Activated naive CD8-positive, alpha-beta T cell treated with anti-CD3 and anti-CD28 coated beads, Interleukin-2, amount 50 U/mL, for 16 hours (primary cell): Measurements from ENCODE around the gene THPO.

Experiments
- DNase-seq: peaks from one replicate; pipeline ENCODE4 v3.0.0-alpha.2; 2020; ENCODE audit warnings: low read depth, low spot score

Gene THPO

DNA sequence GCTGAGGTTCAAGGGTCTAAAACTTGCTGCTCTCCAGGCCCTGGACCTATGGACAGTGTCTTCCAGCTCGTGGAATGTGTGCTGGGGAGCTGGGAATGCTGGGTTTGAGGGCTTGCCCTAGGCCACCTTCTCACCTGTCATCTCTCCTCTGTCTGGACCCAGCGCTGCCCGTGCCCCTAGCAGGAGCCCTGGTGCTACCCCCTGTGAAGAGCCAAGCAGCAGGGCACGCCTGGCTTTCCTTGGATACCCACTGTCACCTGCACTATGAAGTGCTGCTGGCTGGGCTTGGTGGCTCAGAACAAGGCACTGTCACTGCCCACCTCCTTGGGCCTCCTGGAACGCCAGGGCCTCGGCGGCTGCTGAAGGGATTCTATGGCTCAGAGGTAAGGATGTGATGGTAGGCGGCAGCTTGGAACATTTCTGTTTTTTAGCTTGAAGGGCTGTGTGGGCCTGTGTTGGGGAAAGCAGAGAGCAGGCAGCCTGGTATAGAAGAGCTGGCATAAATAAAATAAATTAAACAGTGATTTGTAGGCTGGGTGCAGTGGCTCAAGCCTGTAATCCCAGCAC is 6.9 kb upstream of the THPO start:
- no peak for DNase-seq

DNA sequence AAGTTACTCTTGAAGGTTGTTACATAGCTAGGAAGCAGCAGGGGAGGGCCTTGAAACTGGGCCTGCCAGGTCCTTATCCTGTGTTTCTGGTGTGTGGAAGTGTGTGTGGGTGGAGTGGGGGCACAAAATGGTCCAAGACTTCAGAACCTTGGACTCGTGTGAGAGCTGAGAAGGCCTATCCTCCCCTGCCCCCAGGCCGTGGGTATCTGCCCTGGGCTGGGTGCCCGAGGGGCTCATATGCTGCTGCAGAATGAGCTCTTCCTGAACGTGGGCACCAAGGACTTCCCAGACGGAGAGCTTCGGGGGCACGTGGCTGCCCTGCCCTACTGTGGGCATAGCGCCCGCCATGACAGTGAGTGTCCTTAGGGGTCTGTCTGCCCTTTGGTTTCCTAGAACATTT is 6.3 kb upstream of the THPO start:
- no peak for DNase-seq

DNA sequence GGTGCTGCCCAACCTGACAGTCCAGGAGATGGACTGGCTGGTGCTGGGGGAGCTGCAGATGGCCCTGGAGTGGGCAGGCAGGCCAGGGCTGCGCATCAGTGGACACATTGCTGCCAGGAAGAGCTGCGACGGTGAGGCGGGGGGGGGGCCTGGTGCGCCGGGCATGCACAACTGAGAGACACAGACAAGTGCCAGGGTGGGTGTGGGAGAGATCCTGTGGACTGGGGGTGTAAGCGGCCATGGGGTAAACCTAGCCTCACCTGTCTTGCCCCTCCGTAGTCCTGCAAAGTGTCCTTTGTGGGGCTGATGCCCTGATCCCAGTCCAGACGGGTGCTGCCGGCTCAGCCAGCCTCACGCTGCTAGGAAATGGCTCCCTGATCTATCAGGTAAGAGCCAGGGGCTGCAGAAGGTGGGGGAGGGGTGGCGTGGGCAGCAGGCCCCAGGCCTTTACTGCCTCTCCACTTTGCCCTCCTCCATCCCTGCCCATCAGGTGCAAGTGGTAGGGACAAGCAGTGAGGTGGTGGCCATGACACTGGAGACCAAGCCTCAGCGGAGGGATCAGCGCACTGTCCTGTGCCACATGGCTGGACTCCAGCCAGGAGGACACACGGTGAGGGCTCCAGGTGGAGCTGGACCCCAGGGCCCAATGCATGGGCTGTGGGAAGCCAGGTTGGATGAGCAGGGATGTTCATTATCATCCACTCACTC is 5.2 kb upstream of the THPO start:
- DNase-seq, result no peak

DNA sequence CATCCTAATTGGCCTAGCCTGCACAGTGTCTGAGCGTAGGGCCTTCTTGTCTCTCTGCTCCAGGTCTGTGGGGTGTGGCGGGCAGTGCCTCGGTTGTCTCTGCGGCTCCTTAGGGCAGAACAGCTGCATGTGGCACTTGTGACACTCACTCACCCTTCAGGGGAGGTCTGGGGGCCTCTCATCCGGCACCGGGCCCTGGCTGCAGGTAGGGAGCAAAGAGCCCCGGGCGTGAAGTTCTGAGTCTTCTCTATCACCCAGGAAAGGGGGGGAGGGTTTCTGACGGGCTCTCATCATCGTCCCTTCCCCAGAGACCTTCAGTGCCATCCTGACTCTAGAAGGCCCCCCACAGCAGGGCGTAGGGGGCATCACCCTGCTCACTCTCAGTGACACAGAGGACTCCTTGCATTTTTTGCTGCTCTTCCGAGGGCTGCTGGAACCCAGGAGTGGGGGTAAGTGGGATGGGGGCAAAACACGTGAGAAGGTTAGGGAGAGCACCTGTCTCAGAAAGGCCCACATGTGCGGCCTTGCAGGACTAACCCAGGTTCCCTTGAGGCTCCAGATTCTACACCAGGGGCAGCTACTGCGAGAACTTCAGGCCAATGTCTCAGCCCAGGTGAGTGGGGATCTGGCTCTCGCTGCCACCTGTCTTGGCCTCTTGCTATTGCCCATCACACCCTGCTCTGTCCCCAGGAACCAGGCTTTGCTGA is 4.5 kb upstream of the THPO start:
- no peak for DNase-seq

DNA sequence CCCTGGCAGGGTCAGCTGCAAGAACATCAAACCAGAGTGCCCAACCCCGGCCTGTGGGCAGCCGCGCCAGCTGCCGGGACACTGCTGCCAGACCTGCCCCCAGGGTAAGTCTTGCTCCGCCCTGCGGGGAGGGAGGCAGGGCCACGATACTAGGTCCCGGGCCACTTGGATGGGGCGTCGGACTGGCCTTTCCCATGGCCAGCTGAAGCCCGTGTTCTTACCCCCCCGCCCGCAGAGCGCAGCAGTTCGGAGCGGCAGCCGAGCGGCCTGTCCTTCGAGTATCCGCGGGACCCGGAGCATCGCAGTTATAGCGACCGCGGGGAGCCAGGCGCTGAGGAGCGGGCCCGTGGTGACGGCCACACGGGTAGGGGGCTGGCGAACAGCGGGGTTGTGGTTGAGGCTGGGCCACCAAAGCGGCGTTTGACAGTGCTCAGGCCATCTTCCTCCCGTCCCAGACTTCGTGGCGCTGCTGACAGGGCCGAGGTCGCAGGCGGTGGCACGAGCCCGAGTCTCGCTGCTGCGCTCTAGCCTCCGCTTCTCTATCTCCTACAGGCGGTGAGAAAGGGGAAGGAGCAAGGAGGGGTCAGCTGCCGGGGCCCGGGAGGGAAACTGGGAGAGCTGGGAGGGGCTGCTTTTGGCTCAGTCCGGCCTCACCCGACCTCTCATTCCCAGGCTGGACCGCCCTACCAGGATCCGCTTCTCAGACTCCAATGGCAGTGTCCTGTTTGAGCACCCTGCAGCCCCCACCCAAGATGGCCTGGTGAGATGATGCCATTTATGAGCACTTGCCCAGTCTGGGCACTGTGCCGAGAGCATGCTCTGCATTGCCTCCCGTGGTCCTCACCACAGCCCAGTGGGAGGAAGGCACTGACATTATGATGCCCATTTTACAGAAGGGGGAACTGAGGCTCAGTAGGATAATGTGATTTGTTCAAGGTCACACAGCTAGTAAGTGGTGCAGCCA is 3.5 kb upstream of the THPO start:
- no peak for DNase-seq

DNA sequence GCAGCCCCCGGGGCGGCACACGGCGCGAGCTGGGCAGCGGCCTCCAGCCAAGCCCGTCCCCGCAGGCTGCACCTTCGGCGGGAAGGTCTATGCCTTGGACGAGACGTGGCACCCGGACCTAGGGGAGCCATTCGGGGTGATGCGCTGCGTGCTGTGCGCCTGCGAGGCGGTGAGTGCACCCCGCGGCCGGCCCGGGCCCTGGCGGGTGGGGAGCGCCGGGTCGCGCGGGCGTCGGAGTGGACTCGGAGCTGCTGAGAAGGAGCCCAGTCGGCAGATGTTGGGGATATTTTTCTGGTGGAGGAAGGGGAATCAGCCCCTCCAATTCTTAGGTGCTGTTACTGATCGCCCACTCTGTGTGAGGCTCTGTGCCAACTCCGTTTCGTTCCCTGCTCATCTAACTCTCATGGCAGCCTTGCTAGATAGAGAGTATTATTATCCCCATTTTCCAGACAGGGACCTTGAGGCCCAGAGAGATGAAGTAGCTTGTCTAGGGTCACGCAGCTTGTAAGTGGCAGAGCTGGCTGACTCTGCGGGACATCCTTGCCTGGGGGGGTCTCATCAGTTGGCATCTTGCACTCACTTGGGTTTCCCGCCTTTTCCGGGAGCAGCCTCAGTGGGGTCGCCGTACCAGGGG is 2.7 kb upstream of the THPO start:
- DNase-seq, result no peak

DNA sequence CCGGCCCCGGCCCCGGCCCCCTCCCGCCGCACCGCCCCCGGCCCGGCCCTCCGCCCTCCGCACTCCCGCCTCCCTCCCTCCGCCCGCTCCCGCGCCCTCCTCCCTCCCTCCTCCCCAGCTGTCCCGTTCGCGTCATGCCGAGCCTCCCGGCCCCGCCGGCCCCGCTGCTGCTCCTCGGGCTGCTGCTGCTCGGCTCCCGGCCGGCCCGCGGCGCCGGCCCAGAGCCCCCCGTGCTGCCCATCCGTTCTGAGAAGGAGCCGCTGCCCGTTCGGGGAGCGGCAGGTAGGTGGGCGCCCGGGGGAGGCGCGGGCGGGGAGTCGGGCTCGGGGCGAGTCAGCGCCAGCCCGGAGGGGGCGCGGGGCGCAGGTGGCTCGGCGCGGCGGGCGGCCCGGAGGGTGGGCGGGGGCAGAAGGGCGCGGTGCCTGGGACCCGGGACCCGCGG is 2.2 kb upstream of the THPO start:
- no peak for DNase-seq

DNA sequence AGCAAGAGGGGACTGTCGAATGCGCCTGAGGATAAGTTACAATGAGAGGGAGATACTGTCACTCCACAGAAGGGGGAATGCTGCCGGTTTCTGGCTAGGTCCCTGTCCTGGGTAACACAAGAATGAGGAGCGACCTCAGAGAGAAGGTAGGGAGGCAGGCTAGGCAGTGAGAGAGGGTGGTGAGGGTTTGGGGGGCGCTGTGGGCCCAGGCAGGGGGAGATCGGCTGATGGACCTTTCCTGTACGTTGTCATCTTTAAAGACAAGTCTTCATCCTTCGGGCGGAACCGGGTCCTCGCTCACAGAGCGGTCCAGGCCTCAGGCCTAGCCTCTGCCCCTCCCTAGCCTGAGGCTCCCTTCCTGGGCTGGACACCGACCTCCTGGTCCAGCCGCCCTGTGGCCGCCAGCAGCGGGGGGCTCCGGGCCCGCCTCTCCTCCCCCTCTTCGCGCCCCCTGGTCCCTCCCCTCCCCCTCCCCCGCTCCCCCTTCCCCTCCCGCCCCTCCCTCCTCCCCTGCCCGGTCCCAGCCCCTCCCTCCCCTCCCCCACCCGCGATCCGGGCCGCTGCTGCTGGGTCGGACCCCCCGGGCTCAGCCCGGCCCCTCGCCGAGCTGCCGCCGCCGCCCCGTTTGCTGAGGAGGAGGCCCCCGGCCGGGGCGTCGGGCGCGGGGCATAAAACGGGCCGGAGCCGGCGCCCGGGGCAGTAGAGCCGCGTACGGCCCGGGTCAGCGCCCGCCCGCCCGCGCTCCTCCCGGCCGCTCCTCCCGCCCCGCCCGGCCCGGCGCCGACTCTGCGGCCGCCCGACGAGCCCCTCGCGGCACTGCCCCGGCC is 1.6 kb upstream of the THPO start, which contains the start of gene CHRD:
TSS of gene CHRD (plus strand) at position 697 of the 827 bp plus-strand sequence. CDS start 265 bp downstream, outside the sequence.
- no peak for DNase-seq

DNA sequence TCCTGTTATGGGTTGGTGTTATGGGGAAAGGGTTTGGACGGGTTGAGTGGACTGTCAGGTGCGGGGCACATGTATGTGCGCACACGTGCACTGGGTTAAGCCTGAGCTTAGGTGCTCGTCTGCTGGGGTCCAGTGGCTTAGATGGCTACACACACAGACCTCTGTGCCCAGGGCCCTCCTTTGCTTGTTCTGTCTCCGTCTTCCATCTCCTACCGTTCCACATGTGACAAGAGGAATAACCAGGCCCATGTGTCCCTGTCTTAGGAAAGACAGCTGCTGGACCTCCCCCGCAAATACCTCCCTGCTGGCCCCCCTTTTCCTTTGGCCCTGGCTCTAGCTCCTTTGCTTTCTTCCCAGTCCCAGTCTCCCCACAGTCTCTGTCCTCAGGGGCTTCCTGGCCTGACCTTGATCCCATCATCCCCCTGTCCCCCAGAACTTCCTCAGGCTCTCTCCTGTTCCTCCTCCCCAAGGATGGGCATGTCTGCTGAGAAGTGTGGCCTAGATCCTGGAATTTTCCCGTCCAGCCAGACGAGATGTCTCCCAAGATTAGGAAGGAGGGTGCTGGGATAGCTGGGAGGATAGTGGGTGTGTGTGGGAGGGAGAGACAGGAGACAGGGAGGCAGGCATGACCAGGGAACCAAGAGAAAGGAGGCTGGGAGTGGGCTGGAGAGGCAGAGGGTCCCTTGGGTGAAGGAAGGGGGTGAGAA is 797 bp upstream of the THPO start:
- DNase-seq, result no peak

DNA sequence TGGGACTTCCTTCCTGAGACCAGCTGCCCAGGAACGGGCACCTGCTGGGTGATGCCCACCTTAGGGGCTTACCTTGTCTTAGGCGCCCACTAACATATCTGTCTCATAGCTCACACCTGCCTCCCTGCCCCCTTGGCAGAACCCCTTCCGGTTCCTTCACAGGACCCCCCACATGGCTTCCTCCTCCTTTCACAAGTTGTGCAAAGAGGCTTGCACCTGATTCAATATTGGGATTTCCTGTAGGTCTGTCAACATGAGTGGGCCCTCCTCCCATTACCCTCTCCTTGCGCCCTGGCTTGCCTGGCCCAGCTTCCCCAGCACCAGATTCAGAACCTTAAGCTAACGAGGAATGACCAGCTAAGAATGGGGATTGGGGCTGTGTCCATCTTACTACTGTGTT is 633 bp downstream of the THPO start:
- no peak for DNase-seq

DNA sequence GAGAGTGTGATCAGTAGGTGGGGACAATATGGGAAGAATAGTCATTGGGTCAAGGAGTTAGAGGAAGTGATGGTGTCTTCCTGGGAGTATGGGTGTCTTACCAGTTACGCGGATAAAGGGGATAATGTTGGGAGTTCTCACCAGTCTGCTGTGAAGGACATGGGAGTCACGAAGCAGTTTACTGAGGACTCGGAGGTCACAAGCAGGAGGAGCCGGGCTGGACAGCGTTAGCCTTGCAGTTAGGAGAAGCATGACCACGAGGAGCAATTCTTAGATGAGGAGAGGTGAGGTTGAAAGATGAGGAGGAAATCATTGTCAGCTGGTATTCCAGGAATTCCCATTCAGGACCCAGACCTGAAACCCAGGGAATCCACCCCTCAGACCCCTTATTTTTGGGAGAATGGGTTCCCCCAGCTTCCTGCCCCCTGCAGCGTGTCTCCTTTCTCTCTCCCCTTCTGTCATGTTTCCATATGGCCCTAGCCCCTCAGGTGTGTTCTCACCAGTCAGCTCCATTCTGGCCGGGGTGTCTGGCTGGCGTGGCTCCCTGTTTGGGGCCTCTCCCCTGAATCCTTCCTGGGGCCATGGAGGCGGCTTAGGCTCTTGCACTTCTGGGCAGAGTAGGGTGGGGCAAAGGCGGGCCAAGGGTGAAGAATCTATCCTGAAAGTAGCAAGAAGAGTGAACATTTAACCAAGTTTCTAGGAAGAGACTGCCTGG is 2.1 kb downstream of the THPO start:
- DNase-seq, result no peak

DNA sequence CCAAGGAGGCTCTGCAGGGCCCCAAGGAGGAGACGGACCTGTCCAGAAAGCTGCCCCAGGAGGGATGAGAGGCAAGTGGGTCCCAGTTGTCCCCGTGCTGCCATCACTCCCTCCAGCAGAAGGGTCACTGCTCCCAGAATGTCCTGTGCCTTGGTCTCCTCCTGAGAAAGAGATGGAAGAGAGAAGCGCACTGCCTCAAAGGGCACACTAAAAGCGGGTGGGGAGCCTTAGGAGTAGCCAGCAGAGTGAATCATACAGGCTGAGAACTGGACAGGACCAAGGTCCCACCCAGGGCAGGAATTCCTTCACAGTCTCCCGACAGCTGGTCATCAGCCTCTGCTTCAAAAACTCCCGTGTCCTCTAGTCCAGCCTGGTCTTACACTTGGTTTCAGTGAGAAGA is 4.6 kb downstream of the THPO start:
- DNase-seq, result no peak

DNA sequence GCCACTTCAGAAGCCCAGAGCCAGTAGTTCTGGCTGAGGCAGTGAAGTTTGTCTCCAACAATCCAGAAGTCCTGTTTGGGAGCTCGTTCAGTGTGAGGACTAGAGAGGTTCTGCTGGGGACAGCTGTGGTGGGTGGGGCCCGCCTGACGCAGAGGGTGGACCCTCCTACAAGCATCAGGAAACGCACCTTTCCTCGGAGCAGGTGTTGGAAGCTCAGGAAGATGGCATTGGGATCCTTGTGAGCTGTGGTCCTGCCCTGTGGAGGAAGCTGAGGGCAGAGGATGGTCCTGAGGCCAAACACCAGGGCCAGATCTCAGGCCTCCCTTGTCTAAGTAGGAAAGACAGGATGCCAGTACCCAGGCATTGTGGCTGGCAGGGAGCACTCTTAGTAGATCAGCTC is 5.1 kb downstream of the THPO start:
- DNase-seq, result no peak

DNA sequence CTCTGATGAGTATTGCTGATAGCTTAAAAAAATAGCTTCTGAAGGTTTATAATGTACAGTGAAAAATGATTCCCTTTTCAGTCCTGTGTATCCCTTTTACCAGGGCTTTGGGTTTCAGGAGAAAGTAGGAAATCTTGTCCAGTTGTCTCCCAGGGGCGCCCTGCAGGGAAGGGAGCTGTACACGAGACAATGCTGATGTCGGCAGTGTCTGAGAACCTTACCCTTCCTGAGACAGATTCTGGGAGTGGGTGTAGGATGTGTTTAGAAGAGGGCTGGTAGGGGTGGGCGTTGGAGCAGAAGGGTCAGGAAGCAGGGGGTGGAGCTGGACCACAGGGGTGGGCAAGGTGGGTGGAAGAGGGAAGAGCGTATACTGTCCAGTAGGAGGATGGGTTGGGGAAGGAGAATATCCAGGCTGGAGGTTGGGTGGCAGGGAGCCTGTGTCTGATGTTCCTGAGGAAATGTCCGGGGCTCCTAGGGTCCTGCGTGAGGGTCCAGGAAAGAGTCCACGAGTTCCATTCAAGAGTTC is 5.6 kb downstream of the THPO start:
- DNase-seq, result no peak

DNA sequence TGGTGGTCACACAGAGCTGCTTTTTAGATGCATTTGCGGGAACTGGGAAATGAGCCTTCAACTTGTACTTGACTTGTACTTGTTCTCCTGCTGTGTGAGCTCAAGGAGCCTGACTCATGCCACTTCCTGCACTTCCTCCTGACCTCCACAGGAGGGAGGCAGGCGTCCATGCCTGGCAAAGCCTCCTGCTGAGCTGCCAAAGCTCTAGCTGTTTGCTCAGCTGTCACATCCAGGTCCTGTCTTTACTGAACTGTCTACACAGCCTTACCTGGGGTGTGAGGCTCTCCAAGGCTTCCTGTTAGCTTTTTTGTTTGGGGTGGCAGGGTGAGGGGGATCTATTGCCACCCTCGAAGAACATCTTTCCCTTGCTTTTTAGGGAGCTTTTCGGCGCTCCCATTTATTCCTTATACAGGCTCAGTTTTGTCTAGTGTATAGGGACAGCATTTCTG is 6.4 kb downstream of the THPO start:
- no peak for DNase-seq

DNA sequence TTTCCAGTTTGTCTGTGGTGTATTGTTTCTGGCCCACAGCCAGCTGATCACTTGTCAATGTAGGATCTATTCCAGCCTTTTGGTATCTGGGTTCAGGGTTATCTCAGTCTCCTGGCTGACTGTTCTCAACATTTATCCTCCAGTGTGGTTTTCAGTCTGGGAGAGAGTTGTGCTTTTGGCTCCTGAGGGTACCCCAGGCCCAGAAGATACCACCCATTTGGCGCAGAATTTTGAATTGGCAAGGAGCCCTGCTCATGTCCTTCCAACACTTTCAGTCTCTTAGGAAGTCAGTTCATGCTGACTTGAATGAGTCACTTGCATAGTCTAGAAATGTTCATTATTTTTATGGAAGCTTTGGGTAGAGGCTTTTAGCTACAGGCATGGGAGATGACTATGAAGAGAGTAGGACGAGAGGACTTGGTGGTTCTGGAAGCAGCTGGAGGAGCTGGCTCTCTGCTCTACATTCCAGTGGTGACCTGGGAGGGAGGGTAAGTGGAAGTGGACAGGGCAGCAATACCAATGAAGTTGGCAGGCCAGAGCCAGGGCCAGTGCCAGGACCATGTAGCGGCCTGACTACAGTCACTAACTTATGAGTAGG is 9.3 kb downstream of the THPO start:
- DNase-seq, result no peak

DNA sequence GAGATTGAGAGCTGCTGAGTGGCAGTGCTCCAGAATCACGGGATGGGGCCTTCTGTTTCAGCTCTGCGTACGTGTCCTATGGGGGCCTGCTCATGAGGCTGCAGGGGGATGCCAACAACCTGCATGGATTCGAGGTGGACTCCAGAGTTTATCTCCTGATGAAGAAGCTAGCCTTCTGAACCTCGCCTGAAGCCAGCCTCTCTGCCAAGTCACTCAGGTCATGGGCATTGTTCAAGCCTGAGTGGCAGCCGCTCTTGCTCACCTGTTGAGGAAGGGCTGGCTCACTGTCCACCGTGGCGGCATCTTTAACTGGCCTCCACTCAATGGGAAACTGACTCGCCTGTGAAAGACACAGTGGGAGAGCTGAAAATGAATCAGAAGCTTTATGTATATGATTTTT is 9.9 kb downstream of the THPO start:
- DNase-seq, result no peak

DNA sequence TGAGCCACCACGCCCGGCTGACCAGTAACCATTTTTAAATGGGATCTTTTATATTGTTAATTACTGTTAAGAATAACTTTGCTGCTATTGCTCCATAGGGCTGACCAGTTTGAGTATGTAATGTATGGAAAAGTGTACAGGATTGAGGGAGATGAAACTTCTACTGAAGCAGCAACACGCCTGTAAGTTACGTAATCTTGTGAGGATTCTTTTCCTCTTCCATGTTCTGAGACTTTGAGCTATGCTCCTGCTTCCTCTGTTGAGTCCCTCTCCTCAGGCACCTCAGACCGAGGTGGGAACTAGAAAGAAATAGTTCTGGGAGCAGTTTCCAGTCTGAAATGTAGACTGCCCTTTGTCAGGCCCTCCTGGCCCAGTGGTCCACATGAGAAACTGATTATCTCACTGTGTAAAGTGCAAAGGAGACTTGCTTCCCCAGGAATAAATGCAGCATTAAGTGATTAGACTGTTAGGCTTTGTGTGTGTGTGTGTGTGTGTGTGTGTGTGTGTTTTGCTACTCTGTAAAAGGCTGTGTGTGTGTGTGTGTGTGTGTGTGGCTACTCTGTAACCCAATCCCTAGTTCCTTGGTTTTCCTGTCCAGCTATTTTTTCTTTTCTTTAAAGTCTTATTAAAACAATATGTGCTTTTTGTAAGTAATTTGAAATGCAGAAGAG is 11.3 kb downstream of the THPO start:
- DNase-seq, result no peak
